CD4-positive, alpha-beta T cell treated with Interleukin-15 for 4 hours (primary cell): ENCODE results near the gene SCO1.

Experiments used
- DNase-seq: peaks from one replicate; pipeline ENCODE4 v3.0.0-alpha.2; 2020; ENCODE audit warnings: low spot score

The SCO1 gene

GRCh38 chr17:10652984-10653659, 44.2 kb downstream of the SCO1 start:
- DNase-seq = no peak

GRCh38 chr17:10651927-10652326, 45.4 kb downstream of the SCO1 start:
- no peak for DNase-seq

- DNase-seq = no peak
Observed at GRCh38 chr17:10649602-10650001, 47.7 kb downstream of the SCO1 start.

GRCh38 chr17:10648956-10649355, 48.4 kb downstream of the SCO1 start:
- DNase-seq = no peak

GRCh38 chr17:10648381-10648780, 49.0 kb downstream of the SCO1 start:
- DNase-seq = no peak

GRCh38 chr17:10646392-10646990, 50.8 kb downstream of the SCO1 start:
- DNase-seq = peak; percentile 68

GRCh38 chr17:10640475-10640874, 56.9 kb downstream of the SCO1 start:
- DNase-seq = no peak

GRCh38 chr17:10638151-10638550, 59.2 kb downstream of the SCO1 start:
- DNase-seq = no peak

GRCh38 chr17:10635290-10635689, 62.0 kb downstream of the SCO1 start:
- DNase-seq = no peak

- no peak for DNase-seq
Observed at GRCh38 chr17:10633738-10634379, 63.5 kb downstream of the SCO1 start.

- no peak for DNase-seq
Observed at GRCh38 chr17:10631701-10632100, 65.6 kb downstream of the SCO1 start.

- DNase-seq = peak; percentile 22
Observed at GRCh38 chr17:10631048-10631700, 66.2 kb downstream of the SCO1 start.

- no peak for DNase-seq
Observed at GRCh38 chr17:10629706-10630105, 67.6 kb downstream of the SCO1 start.

GRCh38 chr17:10628756-10629155, 68.6 kb downstream of the SCO1 start:
- no peak for DNase-seq

GRCh38 chr17:10626390-10626789, 70.9 kb downstream of the SCO1 start:
- no peak for DNase-seq

GRCh38 chr17:10624969-10625368, 72.4 kb downstream of the SCO1 start:
- no peak for DNase-seq

GRCh38 chr17:10623737-10624338, 73.5 kb downstream of the SCO1 start:
- no peak for DNase-seq

GRCh38 chr17:10622617-10623485, 74.5 kb downstream of the SCO1 start:
- DNase-seq = no peak
